Endodermal cell (in vitro differentiated cells): ENCODE results near the gene AFAP1L2. TPM values are rescaled to one million over a fixed set of nuclear protein-coding genes. Genes with fewer than 3 reads are reported as not detected.

ENCODE experiments used
- DNase-seq: peaks from one replicate; pipeline ENCODE4 v3.0.0-alpha.2; 2017
- H3K27ac ChIP-seq: 2 replicates; pipeline ENCODE4 v1.5.1; 2013; ENCODE audit warnings: mild to moderate bottlenecking, low read depth, low read length, moderate library complexity
- H3K27me3 ChIP-seq: 2 replicates; pipeline ENCODE4 v1.6.1; 2013; ENCODE audit warnings: mild to moderate bottlenecking, low read length, moderate library complexity; ENCODE audit not compliant: insufficient read depth, control insufficient read depth, poor library complexity, severe bottlenecking
- H3K36me3 ChIP-seq: 2 replicates; pipeline ENCODE4 v1.7.0; 2013; ENCODE audit warnings: mild to moderate bottlenecking, low read length, moderate library complexity; ENCODE audit not compliant: control insufficient read depth, insufficient read depth
- H3K4me1 ChIP-seq: one replicate; pipeline ENCODE4 v1.7.0; 2013; ENCODE audit warnings: low read length; ENCODE audit not compliant: control insufficient read depth, insufficient read depth
- H3K4me3 ChIP-seq: 2 replicates; pipeline ENCODE4 v1.5.1; 2013; ENCODE audit warnings: mild to moderate bottlenecking, low read length, moderate library complexity
- H3K9ac ChIP-seq: 2 replicates; pipeline ENCODE4 v1.6.1; 2013; ENCODE audit warnings: mild to moderate bottlenecking, low read length, moderate library complexity; ENCODE audit not compliant: poor library complexity, severe bottlenecking; ENCODE audit errors: extremely low read depth
- H3K9me3 ChIP-seq: 2 replicates; pipeline ENCODE4 v1.6.1; 2013; ENCODE audit warnings: mild to moderate bottlenecking, low read length, moderate library complexity; ENCODE audit not compliant: control insufficient read depth
- H3K27ac Mint-ChIP-seq: 2 replicates; pipeline ENCODE4 v1.8.0; 2020; ENCODE audit warnings: mixed read lengths
- H3K27me3 Mint-ChIP-seq: 2 replicates; pipeline ENCODE4 v1.8.0; 2021; ENCODE audit warnings: mild to moderate bottlenecking, mixed read lengths; ENCODE audit not compliant: insufficient read depth
- H3K36me3 Mint-ChIP-seq: 2 replicates; pipeline ENCODE4 v1.8.0; 2020; ENCODE audit warnings: low read depth, mixed read lengths
- H3K4me1 Mint-ChIP-seq: 2 replicates; pipeline ENCODE4 v1.8.0; 2020; ENCODE audit warnings: mixed read lengths
- H3K4me3 Mint-ChIP-seq: 2 replicates; pipeline ENCODE4 v1.8.0; 2020; ENCODE audit warnings: mild to moderate bottlenecking, moderate library complexity, mixed read lengths
- H3K9me3 Mint-ChIP-seq: 2 replicates; pipeline ENCODE4 v1.8.0; 2020; ENCODE audit warnings: mild to moderate bottlenecking, mixed read lengths
- CTCF ChIP-seq: fragments of 200-600 bp; sonication (generic); conservative IDR thresholded peaks from 2 replicates; pipeline ENCODE4 v1.5.0; 2021; ENCODE audit warnings: antibody characterized with exemption, mild to moderate bottlenecking
- WGBS, 2 experiments: methylation state at CpG; one replicate each; pipeline versions ENCODE4 v1.1.5 to v1.1.7; 2013; ENCODE audit warnings: missing lambda C conversion rate in 2 of 2, mixed read lengths in 1 of 2; ENCODE audit not compliant: insufficient coverage in 1 of 2, insufficient read length in 1 of 2; 5-methylcytosine and 5-hydroxymethylcytosine counted together
- total RNA-seq, 2 donors: library from RNA; stranded (reverse); fragmentation: NEBNext Ultra II Directional in 1 of 2; extraction: Animal tissue kit (Norgen Biotek cat#: 25700) in 1 of 2; gene quantifications; 2 replicates in 1 of 2; 3 replicates in 1 of 2; pipeline ENCODE4 v1.2.1, GENCODE V29; 2021

Gene AFAP1L2
- total RNA-seq, 2 donors from 2014 or later, result 1.5 to 2.2 TPM

DNA sequence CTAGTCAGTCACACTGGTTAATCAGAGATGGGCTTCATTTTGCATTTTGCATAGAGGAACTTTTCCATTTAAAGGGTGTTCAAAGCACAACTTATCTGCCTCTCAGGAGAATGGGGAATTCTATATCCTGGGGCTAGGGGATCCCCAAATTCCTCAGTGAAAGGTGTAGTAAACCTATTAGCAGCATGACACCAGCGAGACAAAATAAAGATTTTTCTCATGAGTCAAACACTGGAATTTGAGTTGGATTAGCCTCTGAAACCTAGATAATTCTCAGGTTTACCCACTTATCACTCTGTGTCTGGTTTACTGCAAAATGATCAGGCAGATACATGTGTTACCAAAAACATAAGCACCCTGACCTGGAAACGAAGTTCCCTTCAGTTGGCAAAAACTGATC lies 2.1 kb downstream of the AFAP1L2 start:
- peaks cover 9% of the 10 kb centered on the region for H3K4me1 Mint-ChIP-seq

GRCh38 chr10:114401195-114401791 lies 3.0 kb downstream of the AFAP1L2 start:
- H3K9me3 ChIP-seq, result no peaks in the 10 kb centered on the region
- peaks cover 9% of the 10 kb centered on the region for H3K4me1 Mint-ChIP-seq
- 90 to 98% methylated on average over 6 to 7 of the region's 7 CpGs for WGBS, 2 experiments
- H3K36me3 Mint-ChIP-seq, result no peaks in the 10 kb centered on the region
- no peaks in the 10 kb centered on the region for H3K9me3 Mint-ChIP-seq
- no peak overlapping the region for H3K27ac ChIP-seq
- H3K4me3 ChIP-seq, result no peak overlapping the region
- H3K9ac ChIP-seq, result no peak overlapping the region
- no peak for TF ChIP-seq CTCF
- peaks cover 84% of the 10 kb centered on the region for H3K27me3 ChIP-seq
- no peaks in the 10 kb centered on the region for H3K4me1 ChIP-seq
- no peaks in the 10 kb centered on the region for H3K36me3 ChIP-seq
- no peak overlapping the region for H3K4me3 Mint-ChIP-seq
- no peak for DNase-seq
- H3K27me3 Mint-ChIP-seq, result peaks cover 74% of the 10 kb centered on the region
- no peak overlapping the region for H3K27ac Mint-ChIP-seq

More for the DNA sequence above, 2.1 kb downstream of the AFAP1L2 start:
- Mint-ChIP-seq H3K36me3 (no peaks in the 10 kb centered on the region), H3K27me3 (peaks cover 76% of the 10 kb centered on the region), H3K4me3 (no peak overlapping the region), H3K9me3 (no peaks in the 10 kb centered on the region), H3K27ac (no peak overlapping the region)
- Histone ChIP-seq H3K27ac (no peak overlapping the region), H3K9me3 (no peaks in the 10 kb centered on the region), H3K4me3 (no peak overlapping the region), H3K27me3 (peaks cover 84% of the 10 kb centered on the region), H3K36me3 (no peaks in the 10 kb centered on the region), H3K9ac (no peak overlapping the region), H3K4me1 (no peaks in the 10 kb centered on the region)
- no peak for TF ChIP-seq CTCF
- no peak for DNase-seq
- 76 to 84% methylated on average over 2 of the region's 2 CpGs for WGBS, 2 experiments

DNA sequence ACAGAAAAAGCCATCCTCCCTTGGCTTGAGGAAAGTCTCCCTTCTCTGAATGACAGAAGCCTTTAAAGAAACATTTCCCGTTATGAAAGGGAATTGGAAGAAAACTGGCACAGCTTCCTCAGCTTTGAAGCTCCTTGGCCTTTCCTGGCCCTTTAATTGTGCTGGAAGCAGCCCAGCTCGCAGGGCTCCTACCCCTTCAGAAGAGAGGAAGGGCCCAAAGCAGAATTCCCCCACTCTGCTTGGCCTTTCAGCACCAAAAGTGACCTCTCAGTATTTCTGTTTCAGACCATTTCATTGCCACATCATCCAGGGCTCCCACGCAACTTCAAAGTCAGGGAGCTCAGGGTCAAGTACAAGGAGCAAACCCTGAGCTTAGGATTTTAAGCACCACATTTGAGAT lies 4.2 kb downstream of the AFAP1L2 start:
- Mint-ChIP-seq H3K4me1 (peaks cover 9% of the 10 kb centered on the region), H3K27me3 (peaks cover 68% of the 10 kb centered on the region), H3K4me3 (no peak overlapping the region), H3K9me3 (no peaks in the 10 kb centered on the region), H3K36me3 (no peaks in the 10 kb centered on the region), H3K27ac (no peak overlapping the region)
- Histone ChIP-seq H3K9ac (no peak overlapping the region), H3K4me3 (no peak overlapping the region), H3K4me1 (no peaks in the 10 kb centered on the region), H3K9me3 (no peaks in the 10 kb centered on the region), H3K27me3 (peaks cover 74% of the 10 kb centered on the region), H3K27ac (no peak overlapping the region), H3K36me3 (no peaks in the 10 kb centered on the region)
- no peak for TF ChIP-seq CTCF
- WGBS, 2 experiments, result 66 to 93% methylated on average over 2 to 3 of the region's 3 CpGs
- DNase-seq, result no peak
